MCF 10A (cell line): ENCODE results near the gene CARD11. TPM values are rescaled to one million over a fixed set of nuclear protein-coding genes. Genes with fewer than 3 reads are reported as not detected.

ENCODE experiments used
- BruUV-seq: library from RNA; stranded (reverse); fragments of 400-500 nt; replicated peaks from 2 replicates; lab custom pipeline; 2021; lab: Mats Ljungman, UMichigan
- CTCF ChIA-PET: fragments of 300-600 bp; sonication (Branson Sonifier 250); formaldehyde crosslinking; extraction: SDS; loops from one replicate; lab custom pipeline; 2021; ENCODE audit warnings: antibody characterized with exemption, inconsistent platforms; lab: Yijun Ruan, JAX
- POLR2A ChIA-PET: fragments of 300-600, 350-650 bp; sonication (Branson Sonifier 250); formaldehyde crosslinking; extraction: SDS; loops from one replicate; lab custom pipeline; 2020; ENCODE audit warnings: antibody characterized with exemption, inconsistent platforms; lab: Yijun Ruan, JAX
- DNase-seq: peaks from one replicate; pipeline ENCODE4 v3.0.0-alpha.2; 2018; ENCODE audit not compliant: unreplicated experiment
- H3K27ac Mint-ChIP-seq: one replicate; pipeline ENCODE4 v1.8.0; 2022; ENCODE audit warnings: mild to moderate bottlenecking, low read depth, mixed read lengths; ENCODE audit not compliant: unreplicated experiment
- H3K27me3 Mint-ChIP-seq: one replicate; pipeline ENCODE4 v1.8.0; 2022; ENCODE audit warnings: mixed read lengths; ENCODE audit not compliant: insufficient read depth, unreplicated experiment
- H3K36me3 Mint-ChIP-seq: one replicate; pipeline ENCODE4 v1.8.0; 2022; ENCODE audit warnings: mild to moderate bottlenecking, moderate library complexity, mixed read lengths; ENCODE audit not compliant: insufficient read depth, unreplicated experiment
- H3K4me1 Mint-ChIP-seq: one replicate; pipeline ENCODE4 v1.8.0; 2022; ENCODE audit warnings: mixed read lengths; ENCODE audit not compliant: insufficient read depth, unreplicated experiment
- H3K4me3 Mint-ChIP-seq: one replicate; pipeline ENCODE4 v1.8.0; 2022; ENCODE audit warnings: mild to moderate bottlenecking, moderate library complexity, mixed read lengths; ENCODE audit not compliant: unreplicated experiment
- H3K9me3 Mint-ChIP-seq: one replicate; pipeline ENCODE4 v1.8.0; 2022; ENCODE audit warnings: mixed read lengths; ENCODE audit not compliant: unreplicated experiment
- intact Hi-C: fragments of 100-400 bp; cut with micrococcal nuclease; formaldehyde crosslinking; loops from 2 replicates; pipeline ENCODE4 v1.14.1; 2022
- total RNA-seq: library from RNA; stranded (reverse); gene quantifications from 2 replicates; pipeline ENCODE4 v1.2.3, GENCODE V29; 2022
- TF ChIP-seq, protein P1 (sequence below): fragments of 200-600 bp; IDR thresholded peaks from one replicate; pipeline ENCODE4 v1.8.0; 2022; ENCODE audit warnings: antibody characterized with exemption, mild to moderate bottlenecking; ENCODE audit not compliant: unreplicated experiment

Gene CARD11
- total RNA-seq, 1 experiment from 2014 or later: not detected

DNA sequence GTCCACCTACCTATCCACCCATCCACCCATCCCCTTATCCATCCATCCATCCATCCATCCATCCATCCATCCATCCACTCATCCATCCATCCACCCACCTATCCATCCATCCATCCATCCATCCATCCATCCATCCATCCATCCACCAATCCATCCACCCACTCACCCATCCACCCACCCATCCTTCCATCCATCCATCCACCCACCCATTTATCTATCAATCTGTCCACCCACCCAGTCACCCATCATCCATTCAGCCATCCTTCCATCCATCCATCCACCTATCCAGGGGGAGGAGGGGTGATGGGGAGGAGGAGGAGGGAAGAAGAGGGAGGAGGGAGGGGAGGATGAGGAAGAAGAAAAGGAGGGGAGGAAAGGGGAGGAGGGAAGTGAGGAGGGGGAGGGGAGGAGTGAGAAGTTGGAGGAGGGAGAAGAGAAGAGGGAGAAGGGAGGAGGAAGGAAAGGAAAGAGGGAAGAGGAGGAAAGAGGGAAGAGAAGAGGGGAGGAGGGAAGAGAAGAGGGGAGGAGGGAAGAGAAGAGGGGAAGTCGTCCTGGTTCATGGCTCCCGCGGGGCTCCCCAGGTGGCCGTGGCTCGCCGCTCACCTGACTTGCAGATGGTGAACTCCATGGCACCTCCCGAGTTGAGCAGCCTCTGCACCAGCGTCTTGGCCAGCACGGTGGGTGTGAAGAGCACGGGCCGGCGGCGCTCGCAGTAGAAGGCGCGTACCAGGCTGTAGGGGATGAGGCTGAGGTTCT lies 130.8 kb downstream of the CARD11 start:
- intact Hi-C loops: no loop called here
- no peak overlapping the region for H3K27ac Mint-ChIP-seq
- no TSS peak for BruUV-seq
- ChIA-PET CTCF (interaction anchor here (0.7 kb wide), 1 partner anchor 288 kb away, joined by 3 read pairs; no protein-coding TSS in a partner anchor), POLR2A (no interaction called here)
- H3K27me3 Mint-ChIP-seq: peaks cover 12% of the 10 kb centered on the region
- H3K4me3 Mint-ChIP-seq: no peak overlapping the region
- DNase-seq: no peak
- no peaks in the 10 kb centered on the region for H3K9me3 Mint-ChIP-seq
- TF ChIP-seq, protein P1, sequence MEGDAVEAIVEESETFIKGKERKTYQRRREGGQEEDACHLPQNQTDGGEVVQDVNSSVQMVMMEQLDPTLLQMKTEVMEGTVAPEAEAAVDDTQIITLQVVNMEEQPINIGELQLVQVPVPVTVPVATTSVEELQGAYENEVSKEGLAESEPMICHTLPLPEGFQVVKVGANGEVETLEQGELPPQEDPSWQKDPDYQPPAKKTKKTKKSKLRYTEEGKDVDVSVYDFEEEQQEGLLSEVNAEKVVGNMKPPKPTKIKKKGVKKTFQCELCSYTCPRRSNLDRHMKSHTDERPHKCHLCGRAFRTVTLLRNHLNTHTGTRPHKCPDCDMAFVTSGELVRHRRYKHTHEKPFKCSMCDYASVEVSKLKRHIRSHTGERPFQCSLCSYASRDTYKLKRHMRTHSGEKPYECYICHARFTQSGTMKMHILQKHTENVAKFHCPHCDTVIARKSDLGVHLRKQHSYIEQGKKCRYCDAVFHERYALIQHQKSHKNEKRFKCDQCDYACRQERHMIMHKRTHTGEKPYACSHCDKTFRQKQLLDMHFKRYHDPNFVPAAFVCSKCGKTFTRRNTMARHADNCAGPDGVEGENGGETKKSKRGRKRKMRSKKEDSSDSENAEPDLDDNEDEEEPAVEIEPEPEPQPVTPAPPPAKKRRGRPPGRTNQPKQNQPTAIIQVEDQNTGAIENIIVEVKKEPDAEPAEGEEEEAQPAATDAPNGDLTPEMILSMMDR: no peak
- H3K36me3 Mint-ChIP-seq: no peaks in the 10 kb centered on the region
- H3K4me1 Mint-ChIP-seq: no peaks in the 10 kb centered on the region

DNA sequence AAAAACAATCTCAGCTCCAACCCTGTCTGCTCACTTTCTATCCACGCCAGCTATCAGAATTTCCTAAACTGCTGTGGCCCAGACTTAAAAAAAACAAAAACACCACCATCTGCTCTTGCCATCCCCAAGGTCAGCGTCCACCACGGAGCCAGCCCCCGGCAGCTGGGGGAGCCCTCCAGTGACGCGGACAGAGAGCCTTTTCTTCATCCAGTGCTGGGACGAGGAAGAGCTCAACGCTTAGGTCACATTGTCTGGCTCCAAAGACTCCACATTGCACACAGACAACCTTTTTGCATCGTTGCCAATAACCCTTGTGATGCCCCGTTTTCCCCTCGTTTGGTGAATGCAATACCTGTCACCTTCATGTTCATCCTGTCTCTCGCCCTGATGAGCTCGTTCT lies 132.2 kb downstream of the CARD11 start:
- POLR2A ChIA-PET: no interaction called here
- Mint-ChIP-seq H3K9me3 (no peaks in the 10 kb centered on the region), H3K4me3 (no peak overlapping the region), H3K4me1 (no peaks in the 10 kb centered on the region), H3K27me3 (peaks cover 2% of the 10 kb centered on the region), H3K36me3 (no peaks in the 10 kb centered on the region), H3K27ac (no peak overlapping the region)
- BruUV-seq: no TSS peak
- intact Hi-C loops: no loop called here
- CTCF ChIA-PET: interaction anchor here (0.6 to 1.2 kb wide), 2 partner anchors 229 to 986 kb away, joined by 3 to 4 read pairs; no protein-coding TSS in a partner anchor
- TF ChIP-seq, protein P1: no peak
- no peak for DNase-seq

DNA sequence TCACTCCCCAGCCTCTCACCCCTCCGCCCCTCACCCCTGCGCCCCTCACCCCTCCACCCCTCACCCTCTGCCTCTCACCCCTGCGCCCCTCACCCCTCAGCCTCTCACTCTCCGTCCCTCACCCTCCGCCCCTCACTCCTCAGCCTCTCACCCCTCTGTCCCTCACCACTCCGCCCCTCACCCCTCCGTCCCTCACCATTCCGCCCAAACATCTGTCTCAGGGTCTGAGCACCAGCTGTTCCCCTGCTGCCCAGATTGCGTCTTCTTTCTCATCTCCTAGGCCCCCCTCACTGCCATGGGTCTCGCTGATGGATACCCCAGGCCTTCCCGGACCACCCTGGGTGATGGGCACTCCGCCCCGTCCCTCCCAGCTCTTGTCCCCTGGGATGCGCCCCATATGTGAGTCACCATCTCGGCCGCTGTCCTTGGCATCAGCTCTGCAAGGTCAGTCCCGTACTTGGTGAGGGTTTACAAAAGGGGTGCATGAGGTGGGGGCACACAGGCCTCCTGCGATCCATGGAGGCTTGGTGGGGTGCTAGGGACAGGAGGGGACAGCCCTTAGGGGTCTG lies 134.1 kb downstream of the CARD11 start:
- POLR2A ChIA-PET: no interaction called here

DNA sequence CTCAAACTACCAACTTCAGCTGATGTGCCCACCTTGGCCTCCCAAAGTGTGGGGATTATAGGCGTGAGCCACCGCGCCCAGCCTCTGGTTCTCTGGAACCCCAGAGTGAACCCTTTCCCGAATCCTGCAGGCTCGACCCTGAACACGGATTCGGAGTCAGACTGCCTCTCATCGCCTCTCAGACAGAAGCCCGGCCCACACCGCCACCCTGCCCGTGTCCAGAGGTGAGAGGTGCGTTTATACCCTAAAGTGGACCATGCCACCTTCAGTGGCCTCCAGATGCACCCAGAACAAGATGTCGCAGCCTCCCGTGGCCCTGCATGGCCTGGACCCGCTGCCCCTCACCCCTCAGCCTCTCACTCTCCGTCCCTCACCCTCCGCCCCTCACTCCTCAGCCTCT lies 134.6 kb downstream of the CARD11 start:
- Mint-ChIP-seq H3K4me3 (no peak overlapping the region), H3K4me1 (no peaks in the 10 kb centered on the region), H3K36me3 (no peaks in the 10 kb centered on the region), H3K9me3 (no peaks in the 10 kb centered on the region), H3K27ac (no peak overlapping the region), H3K27me3 (no peaks in the 10 kb centered on the region)
- CTCF ChIA-PET: interaction anchor here (0.7 kb wide), 1 partner anchor 14 kb away, joined by 3 read pairs; no protein-coding TSS in a partner anchor
- intact Hi-C loops: no loop called here
- POLR2A ChIA-PET: no interaction called here
- TF ChIP-seq, protein P1: no peak
- no peak for DNase-seq
- no TSS peak for BruUV-seq

More for the DNA sequence above, 134.1 kb downstream of the CARD11 start:
- Mint-ChIP-seq H3K27me3 (no peaks in the 10 kb centered on the region), H3K4me1 (no peaks in the 10 kb centered on the region), H3K36me3 (no peaks in the 10 kb centered on the region), H3K4me3 (no peak overlapping the region), H3K27ac (no peak overlapping the region), H3K9me3 (no peaks in the 10 kb centered on the region)
- intact Hi-C loops: no loop called here
- TF ChIP-seq, protein P1: no peak
- CTCF ChIA-PET: interaction anchor here (0.7 kb wide), 1 partner anchor 14 kb away, joined by 3 read pairs; no protein-coding TSS in a partner anchor
- BruUV-seq: no TSS peak
- no peak for DNase-seq
